HG03354 (cell line): Measurements from ENCODE around the gene OLIG1.

Source experiments
- ATAC-seq: cut with Tn5 transposase; IDR thresholded peaks from one replicate; pipeline ENCODE4 v1.9.1; 2021; ENCODE audit warnings: mild to moderate bottlenecking; ENCODE audit not compliant: unreplicated experiment, poor library complexity, severe bottlenecking

Gene OLIG1

DNA sequence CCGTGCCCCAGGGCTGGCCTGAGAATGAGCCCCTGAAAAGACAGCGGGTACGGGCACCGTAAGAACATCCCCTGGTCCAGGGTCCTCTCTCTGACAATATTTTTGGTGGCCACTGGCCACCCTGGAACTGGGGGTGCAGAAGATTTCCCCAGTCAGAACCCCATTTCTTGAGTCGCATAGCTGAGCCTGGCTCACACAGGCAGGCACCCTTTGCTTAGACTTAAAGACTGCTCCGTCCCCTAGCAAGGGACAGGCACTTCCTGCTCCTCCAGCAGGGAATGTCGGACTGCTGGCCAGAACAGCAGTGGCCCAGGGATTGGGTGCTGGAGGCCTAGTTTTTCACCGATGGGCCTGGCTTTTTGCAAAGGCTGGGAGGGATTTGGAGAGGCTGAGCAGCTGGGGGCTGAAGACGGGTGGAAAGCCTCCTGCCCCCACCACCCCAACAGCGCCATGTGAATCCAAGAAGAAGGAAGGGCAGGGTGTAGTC is 39.9 kb upstream of the OLIG1 start:
- no peak for ATAC-seq

DNA sequence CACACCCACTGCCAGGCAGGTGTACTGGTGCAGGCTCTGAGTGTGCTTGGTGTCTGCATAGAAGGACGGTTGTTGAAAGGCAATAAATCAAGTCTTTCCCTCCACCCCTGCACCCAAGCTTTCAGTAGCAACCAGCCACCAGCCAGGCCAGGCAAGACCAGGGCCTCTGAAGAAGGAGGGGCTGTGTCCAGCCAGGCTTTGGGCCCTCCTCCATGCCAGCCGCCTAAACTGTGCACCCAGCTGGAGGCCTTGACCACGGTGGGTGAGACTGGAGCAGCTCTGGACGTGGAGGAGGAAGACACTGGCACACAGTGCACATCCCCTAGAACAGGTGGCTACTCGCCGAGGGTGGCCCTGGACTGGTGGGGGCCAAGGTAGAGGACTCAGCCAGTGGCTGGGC is 39.3 kb upstream of the OLIG1 start:
- ATAC-seq = no peak

DNA sequence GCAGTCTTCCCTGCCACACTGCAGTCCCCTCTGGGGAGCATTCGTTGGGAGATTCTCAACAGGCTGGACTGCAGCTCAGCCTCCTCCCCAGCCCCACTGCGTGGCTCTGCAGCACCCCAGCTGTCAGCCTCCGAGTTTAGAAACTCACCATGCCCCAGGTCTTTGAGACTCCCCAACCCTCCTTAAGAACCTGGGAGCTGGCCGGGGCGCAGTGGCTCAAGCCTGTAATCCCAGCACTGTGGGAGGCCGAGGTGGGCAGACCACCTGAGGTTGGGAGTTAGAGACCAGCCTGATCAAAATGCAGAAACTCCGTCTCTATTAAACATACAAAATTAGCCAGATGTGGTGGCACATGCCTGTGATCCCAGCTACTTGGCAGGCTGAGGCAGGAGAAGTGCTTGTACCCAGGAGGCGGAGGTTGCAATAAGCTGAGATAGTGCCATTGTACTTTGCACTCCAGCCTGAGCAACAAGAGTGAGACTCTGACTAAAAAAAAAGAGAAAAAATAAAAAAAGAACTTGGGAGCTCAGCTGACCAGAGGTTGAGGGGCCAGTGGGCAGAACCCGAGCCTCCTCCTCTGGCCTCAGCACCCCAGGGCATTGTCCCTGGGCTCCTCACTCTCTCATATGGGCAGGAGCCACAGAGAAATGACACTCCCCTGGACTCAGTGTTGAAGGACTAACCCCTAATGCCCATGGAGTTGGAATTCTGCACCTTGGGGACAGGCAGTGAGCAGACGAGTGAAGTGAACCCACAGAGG is 38.6 kb upstream of the OLIG1 start:
- ATAC-seq = no peak

- ATAC-seq = no peak
Observed at GRCh38 chr21:33032434-33033047, 37.4 kb upstream of the OLIG1 start.

GRCh38 chr21:33033094-33033951 is 36.6 kb upstream of the OLIG1 start:
- no peak for ATAC-seq

DNA sequence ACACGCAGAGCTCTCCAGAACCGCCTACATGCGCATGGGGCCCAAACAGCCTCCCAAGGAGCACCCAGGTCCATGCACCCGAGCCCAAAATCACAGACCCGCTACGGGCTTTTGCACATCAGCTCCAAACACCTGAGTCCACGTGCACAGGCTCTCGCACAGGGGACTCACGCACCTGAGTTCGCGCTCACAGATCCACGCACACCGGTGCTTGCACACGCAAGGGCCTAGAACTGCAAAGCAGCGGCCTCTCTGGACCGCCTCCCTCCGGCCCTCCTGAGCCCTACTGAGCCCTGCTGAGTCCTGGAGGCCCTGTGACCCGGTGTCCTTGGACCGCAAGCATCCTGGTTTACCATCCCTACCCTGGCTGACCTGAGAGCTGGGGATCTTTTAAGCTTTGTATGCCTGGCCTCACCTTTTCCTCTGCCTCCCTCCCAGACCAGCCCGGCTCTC is 36.0 kb upstream of the OLIG1 start:
- ATAC-seq = no peak

- ATAC-seq = no peak
Observed at GRCh38 chr21:33035147-33035546, 34.8 kb upstream of the OLIG1 start.

GRCh38 chr21:33036430-33037162 is 33.3 kb upstream of the OLIG1 start:
- ATAC-seq = no peak

- no peak for ATAC-seq
Observed at GRCh38 chr21:33037501-33037900, 32.4 kb upstream of the OLIG1 start.

DNA sequence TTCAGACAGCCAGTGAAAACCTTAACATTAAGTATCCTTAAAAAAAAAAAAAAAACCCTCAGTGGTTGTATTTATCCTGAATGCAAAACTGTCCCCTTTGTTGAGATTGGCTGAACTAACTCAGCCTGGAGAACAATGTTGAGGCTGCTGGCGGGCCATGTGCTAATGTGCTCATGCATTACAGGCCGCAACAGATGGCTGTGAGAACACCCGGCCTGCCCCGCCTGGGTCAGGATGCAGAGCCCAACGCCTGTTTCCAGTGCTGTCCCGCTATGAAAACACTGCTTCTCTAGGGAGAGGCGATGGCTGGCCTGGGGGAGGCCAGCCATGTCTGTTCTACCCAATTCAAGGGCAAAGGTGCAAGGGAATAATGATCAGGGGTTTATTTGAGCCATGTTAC is 30.4 kb upstream of the OLIG1 start:
- no peak for ATAC-seq

GRCh38 chr21:33040215-33040614 is 29.7 kb upstream of the OLIG1 start:
- ATAC-seq = no peak

- no peak for ATAC-seq
Observed at GRCh38 chr21:33041981-33042380, 28.0 kb upstream of the OLIG1 start.

DNA sequence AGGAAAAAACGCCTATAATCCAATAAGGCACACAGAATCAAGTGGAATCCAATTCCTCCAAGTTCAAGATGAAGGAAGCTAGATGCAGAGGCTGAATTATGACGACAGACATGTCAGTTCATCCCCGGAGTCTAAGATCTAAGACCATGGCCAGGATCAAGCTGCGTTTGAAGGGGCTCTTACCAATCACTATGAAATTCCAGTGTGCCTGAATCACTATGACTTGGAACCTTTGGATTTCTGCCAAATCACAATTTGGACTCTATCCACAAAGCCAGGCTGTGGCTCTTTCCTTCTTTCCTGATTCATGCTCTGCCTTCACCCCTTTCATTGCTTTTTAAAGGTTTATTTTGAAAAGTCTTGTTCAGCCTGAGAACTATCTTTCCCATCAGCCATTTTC is 27.1 kb upstream of the OLIG1 start:
- no peak for ATAC-seq

- ATAC-seq = no peak
Observed at GRCh38 chr21:33046455-33046854, 23.5 kb upstream of the OLIG1 start.

GRCh38 chr21:33047231-33047630 is 22.7 kb upstream of the OLIG1 start:
- no peak for ATAC-seq

DNA sequence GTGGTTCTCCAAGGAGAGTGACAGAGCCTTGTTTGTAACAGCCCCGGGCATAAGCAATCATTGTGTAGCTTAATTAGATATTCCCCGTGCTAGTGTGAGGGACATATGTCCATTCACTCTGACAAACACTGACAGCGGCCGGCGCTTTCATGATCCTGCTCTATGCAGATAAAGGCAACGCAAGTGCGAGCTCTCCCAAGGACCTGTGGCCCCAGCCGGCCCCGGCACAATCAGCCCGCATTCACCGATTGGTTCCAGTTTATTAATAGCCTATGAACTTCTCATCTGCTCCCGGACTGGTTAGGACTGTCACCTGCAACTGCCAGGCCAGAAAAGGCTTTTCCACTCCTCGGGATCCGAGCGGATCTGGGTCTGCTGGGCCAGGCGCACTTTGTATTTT is 18.0 kb upstream of the OLIG1 start:
- no peak for ATAC-seq

- ATAC-seq = no peak
Observed at GRCh38 chr21:33053951-33054350, 16.0 kb upstream of the OLIG1 start.

- ATAC-seq = no peak
Observed at GRCh38 chr21:33055991-33056390, 13.9 kb upstream of the OLIG1 start.

DNA sequence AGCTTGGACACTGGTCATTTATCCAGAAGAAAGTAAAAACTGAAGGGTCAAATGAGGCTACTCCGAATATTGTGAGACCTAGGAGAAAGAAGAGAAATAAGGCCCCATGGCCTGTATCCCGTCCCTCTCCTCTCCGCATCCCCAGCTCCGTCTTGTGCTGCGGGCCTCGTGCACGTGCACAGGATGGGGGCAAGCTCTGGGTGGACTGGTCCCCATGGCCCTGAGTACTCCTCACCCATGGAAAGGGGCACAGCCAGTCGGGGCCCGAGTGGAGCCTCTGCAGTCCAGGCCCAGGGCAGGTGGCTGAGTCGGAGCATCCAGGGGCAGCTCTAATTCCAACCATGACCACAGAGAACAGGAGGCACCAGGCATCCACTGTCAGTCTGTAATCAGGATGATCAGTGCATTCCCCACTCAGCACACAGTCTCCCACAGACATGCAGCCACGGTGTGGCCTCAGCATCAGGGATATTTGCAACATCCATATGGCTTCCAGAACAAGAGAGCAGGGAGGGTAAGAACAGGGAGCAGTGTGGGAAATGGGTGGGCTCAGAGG is 12.5 kb upstream of the OLIG1 start:
- ATAC-seq = no peak

- no peak for ATAC-seq
Observed at GRCh38 chr21:33058527-33058926, 11.4 kb upstream of the OLIG1 start.
